Measurements from ENCODE around the gene SLC12A1.

DNA sequence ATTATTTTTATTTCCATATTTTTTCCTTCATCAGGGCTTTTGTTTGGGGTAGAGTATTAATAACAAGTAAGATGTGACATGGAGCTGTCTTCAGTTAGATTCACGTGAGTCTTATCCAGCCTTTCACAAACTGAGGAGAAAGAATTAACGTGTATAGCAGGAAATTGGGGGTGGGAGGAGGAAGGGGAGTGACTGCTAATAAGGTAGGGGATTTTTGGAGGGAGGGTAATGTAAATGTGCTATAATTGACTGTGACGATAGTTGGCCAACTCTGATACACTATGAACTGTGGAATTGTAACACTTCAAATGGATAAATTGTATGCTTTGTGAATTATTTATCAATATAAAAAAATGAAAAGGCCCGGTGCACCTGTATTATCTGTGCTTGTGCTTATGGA lies 134.0 kb downstream of the SLC12A1 start:
- TF ChIP-seq, protein P1, sequence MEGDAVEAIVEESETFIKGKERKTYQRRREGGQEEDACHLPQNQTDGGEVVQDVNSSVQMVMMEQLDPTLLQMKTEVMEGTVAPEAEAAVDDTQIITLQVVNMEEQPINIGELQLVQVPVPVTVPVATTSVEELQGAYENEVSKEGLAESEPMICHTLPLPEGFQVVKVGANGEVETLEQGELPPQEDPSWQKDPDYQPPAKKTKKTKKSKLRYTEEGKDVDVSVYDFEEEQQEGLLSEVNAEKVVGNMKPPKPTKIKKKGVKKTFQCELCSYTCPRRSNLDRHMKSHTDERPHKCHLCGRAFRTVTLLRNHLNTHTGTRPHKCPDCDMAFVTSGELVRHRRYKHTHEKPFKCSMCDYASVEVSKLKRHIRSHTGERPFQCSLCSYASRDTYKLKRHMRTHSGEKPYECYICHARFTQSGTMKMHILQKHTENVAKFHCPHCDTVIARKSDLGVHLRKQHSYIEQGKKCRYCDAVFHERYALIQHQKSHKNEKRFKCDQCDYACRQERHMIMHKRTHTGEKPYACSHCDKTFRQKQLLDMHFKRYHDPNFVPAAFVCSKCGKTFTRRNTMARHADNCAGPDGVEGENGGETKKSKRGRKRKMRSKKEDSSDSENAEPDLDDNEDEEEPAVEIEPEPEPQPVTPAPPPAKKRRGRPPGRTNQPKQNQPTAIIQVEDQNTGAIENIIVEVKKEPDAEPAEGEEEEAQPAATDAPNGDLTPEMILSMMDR (IDR thresholded peaks at IDR 0.05) = no peak
- no peak for TF ChIP-seq POLR2A (IDR thresholded peaks at IDR 0.05)

Measured in Peyer's patch (tissue), 4 donors.